Right atrium auricular region (tissue), 2 donors: Measurements from ENCODE around the gene KCNQ1OT1. TPM values are rescaled to one million over a fixed set of nuclear protein-coding genes. Genes with fewer than 3 reads are reported as not detected.

Experiments used
- DNase-seq: peaks from one replicate; pipeline ENCODE4 v3.0.0-alpha.2; 2019; ENCODE audit warnings: low spot score
- H3K27ac ChIP-seq, 2 donors: fragments of 200-600 bp; sonication (generic); 1 replicate in 1 of 2; 2 replicates in 1 of 2; pipeline ENCODE4 v1.5.1; 2016 to 2019
- H3K27me3 ChIP-seq, 2 donors: fragments of 200-600 bp; sonication (generic); one replicate each; pipeline versions ENCODE4 v1.5.1 to v1.6.0; 2017 to 2019
- H3K36me3 ChIP-seq: fragments of 200-600 bp; sonication (generic); one replicate; pipeline ENCODE4 v1.5.1; 2016
- H3K4me1 ChIP-seq, 2 donors: fragments of 200-600 bp; sonication (generic); one replicate each; pipeline versions ENCODE4 v1.5.1 to v1.6.0; 2017 to 2019
- H3K4me3 ChIP-seq, 2 donors: fragments of 200-600 bp; sonication (generic); 1 replicate in 1 of 2; 2 replicates in 1 of 2; pipeline ENCODE4 v1.5.1; 2017 to 2019; ENCODE audit warnings: mild to moderate bottlenecking in 1 of 2, moderate library complexity in 1 of 2
- H3K9me3 ChIP-seq, 2 donors: fragments of 200-600 bp; sonication (generic); one replicate each; pipeline ENCODE4 v1.5.1; 2019
- CTCF ChIP-seq, 2 donors: fragments of 200-600 bp; sonication (generic); IDR thresholded peaks; one replicate each; pipeline ENCODE4 v1.5.1; 2019; ENCODE audit warnings: antibody characterized with exemption in 2 of 2
- total RNA-seq, 2 donors: library from RNA; depleted of rRNA; stranded (reverse); fragments of >200 nt; gene quantifications; one replicate each; pipeline ENCODE4 v1.1.0, GENCODE V29; 2016

The KCNQ1OT1 gene
- total RNA-seq, 2 donors from 2014 or later, result 0.35 to 0.37 TPM

GRCh38 chr11:2584434-2584811, 115.4 kb downstream of the KCNQ1OT1 start:
- no peaks in the 10 kb centered on the region for H3K27me3 ChIP-seq
- no peak for TF ChIP-seq CTCF (IDR thresholded peaks at IDR 0.05)
- H3K9me3 ChIP-seq, result no peaks in the 10 kb centered on the region
- H3K27ac ChIP-seq, result no peak overlapping the region
- H3K36me3 ChIP-seq, result no peaks in the 10 kb centered on the region
- DNase-seq, result no peak
- no peaks in the 10 kb centered on the region for H3K4me1 ChIP-seq
- H3K4me3 ChIP-seq, result no peak overlapping the region

- Histone ChIP-seq H3K4me1 (no peaks in the 10 kb centered on the region), H3K27ac (no peak overlapping the region), H3K36me3 (no peaks in the 10 kb centered on the region), H3K27me3 (no peaks in the 10 kb centered on the region), H3K4me3 (no peak overlapping the region), H3K9me3 (no peaks in the 10 kb centered on the region)
- no peak for TF ChIP-seq CTCF (IDR thresholded peaks at IDR 0.05)
- DNase-seq, result no peak
These were observed 116.2 kb downstream of the KCNQ1OT1 start for GRCh38 chr11:2583605-2583958.

GRCh38 chr11:2582946-2583604, 116.7 kb downstream of the KCNQ1OT1 start:
- DNase-seq, result peak; percentile 51
- H3K36me3 ChIP-seq, result no peaks in the 10 kb centered on the region
- no peak for TF ChIP-seq CTCF (IDR thresholded peaks at IDR 0.05)
- H3K4me3 ChIP-seq, result no peak overlapping the region
- H3K9me3 ChIP-seq, result no peaks in the 10 kb centered on the region
- no peaks in the 10 kb centered on the region for H3K27me3 ChIP-seq
- H3K27ac ChIP-seq, result no peak overlapping the region
- H3K4me1 ChIP-seq, result peaks cover 0 to 4% of the 10 kb centered on the region in 2 donors

- no peaks in the 10 kb centered on the region for H3K36me3 ChIP-seq
- no peak for DNase-seq
These were observed 117.3 kb downstream of the KCNQ1OT1 start for GRCh38 chr11:2582351-2582945.

GRCh38 chr11:2581931-2582350, 117.9 kb downstream of the KCNQ1OT1 start:
- DNase-seq, result no peak
- no peak overlapping the region for H3K27ac ChIP-seq
- no peak overlapping the region for H3K4me3 ChIP-seq
- peaks cover 0 to 14% of the 10 kb centered on the region in 2 donors for H3K4me1 ChIP-seq
- no peaks in the 10 kb centered on the region for H3K27me3 ChIP-seq
- H3K9me3 ChIP-seq, result no peaks in the 10 kb centered on the region
- no peak for TF ChIP-seq CTCF (IDR thresholded peaks at IDR 0.05)
- no peaks in the 10 kb centered on the region for H3K36me3 ChIP-seq

More at GRCh38 chr11:2582351-2582945, 117.3 kb downstream of the KCNQ1OT1 start:
- peaks cover 0 to 10% of the 10 kb centered on the region in 2 donors for H3K4me1 ChIP-seq
- no peak for TF ChIP-seq CTCF (IDR thresholded peaks at IDR 0.05)
- no peak overlapping the region for H3K27ac ChIP-seq
- H3K27me3 ChIP-seq, result no peaks in the 10 kb centered on the region
- H3K9me3 ChIP-seq, result no peaks in the 10 kb centered on the region
- no peak overlapping the region for H3K4me3 ChIP-seq
